Fibroblast of lung (primary cell): ENCODE measurements around the gene CHRM4. TPM values are rescaled to one million over a fixed set of nuclear protein-coding genes. Genes with fewer than 3 reads are reported as not detected.

ENCODE experiments used
- DNase-seq, 2 donors: peaks; one replicate each; pipeline versions ENCODE4 v3.0.0 to v3.0.0-alpha.2; 2010; ENCODE audit warnings: low read depth in 2 of 2
- H2AFZ ChIP-seq: 2 replicates; pipeline ENCODE4 v1.5.1; 2012; ENCODE audit warnings: low read length, control low read depth, inconsistent platforms
- H3K27ac ChIP-seq: 2 replicates; pipeline ENCODE4 v1.5.1; 2011; ENCODE audit warnings: low read length, control low read depth; ENCODE audit not compliant: insufficient read depth
- H3K27me3 ChIP-seq: 2 replicates; pipeline ENCODE4 v1.5.1; 2011; ENCODE audit warnings: mild to moderate bottlenecking, low read length; ENCODE audit not compliant: control insufficient read depth, insufficient read depth
- H3K36me3 ChIP-seq: 2 replicates; pipeline ENCODE4 v1.5.1; 2011; ENCODE audit warnings: low read length; ENCODE audit not compliant: control insufficient read depth, insufficient read depth
- H3K4me1 ChIP-seq: 2 replicates; pipeline ENCODE4 v1.5.1; 2011; ENCODE audit warnings: low read length; ENCODE audit not compliant: control insufficient read depth, insufficient read depth; ENCODE audit errors: extremely low read depth
- H3K4me2 ChIP-seq: 2 replicates; pipeline ENCODE4 v1.5.1; 2011; ENCODE audit warnings: low read length, control low read depth; ENCODE audit not compliant: insufficient read depth; ENCODE audit errors: extremely low read depth
- H3K4me3 ChIP-seq, 4 experiments: fragments of 200-600 bp in 1 of 4; sonication (generic) in 1 of 4; replicated peaks in 1 of 4; 2 replicates each; pipeline ENCODE4 v1.5.1; 2011 to 2016; ENCODE audit warnings: low read length in 4 of 4, low read depth in 3 of 4, mild to moderate bottlenecking in 3 of 4, control low read depth in 2 of 4, inconsistent platforms in 1 of 4, mixed read lengths in 1 of 4; ENCODE audit not compliant: insufficient read depth in 1 of 4; ENCODE audit errors: control extremely low read depth in 1 of 4
- H3K79me2 ChIP-seq: 2 replicates; pipeline ENCODE4 v1.5.1; 2012; ENCODE audit warnings: mild to moderate bottlenecking, low read length, inconsistent platforms; ENCODE audit not compliant: control insufficient read depth, insufficient read depth
- H3K9ac ChIP-seq: 2 replicates; pipeline ENCODE4 v1.5.1; 2011; ENCODE audit warnings: mild to moderate bottlenecking, low read length, control low read depth; ENCODE audit not compliant: insufficient read depth
- H3K9me3 ChIP-seq: 2 replicates; pipeline ENCODE4 v1.5.1; 2012; ENCODE audit warnings: low read depth, low read length; ENCODE audit not compliant: control insufficient read depth, insufficient read depth
- H4K20me1 ChIP-seq: 2 replicates; pipeline ENCODE4 v1.5.1; 2011; ENCODE audit warnings: low read length; ENCODE audit not compliant: control insufficient read depth, insufficient read depth; ENCODE audit errors: extremely low read depth
- EZH2 ChIP-seq: IDR thresholded peaks from 2 replicates; pipeline ENCODE4 v1.5.1; 2012; ENCODE audit warnings: low read length, control low read depth, mild to moderate bottlenecking; ENCODE audit errors: missing control alignments
- polyA plus RNA-seq, 2 donors: library from polyadenylated mRNA; depleted of rRNA in 1 of 2; stranded (reverse) in 1 of 2; unstranded in 1 of 2; fragments of >200 nt; gene quantifications; 2 replicates each; pipeline ENCODE4 v1.2.1, GENCODE V29; 2011 to 2012; ENCODE audit warnings: missing spikeins in 1 of 2
- total RNA-seq: library from RNA; depleted of rRNA; stranded (reverse); fragments of >200 nt; gene quantifications from 2 replicates; pipeline ENCODE4 v1.2.1, GENCODE V29; 2014
- TF ChIP-seq, protein P1 (sequence below), 2 donors: IDR thresholded peaks in 1 of 2; conservative IDR thresholded peaks in 1 of 2; 1 replicate in 1 of 2; 2 replicates in 1 of 2; pipeline ENCODE4 v1.5.1; 2011 to 2012; ENCODE audit warnings: low read length in 2 of 2, control low read depth in 1 of 2, inconsistent platforms in 1 of 2, low read depth in 1 of 2, mild to moderate bottlenecking in 1 of 2

The CHRM4 gene
- total and polyA plus RNA-seq, 2 donors (not counting 1 experiment from before 2014, with no cell fraction given), result 0.05 TPM; not detected in 1

DNA sequence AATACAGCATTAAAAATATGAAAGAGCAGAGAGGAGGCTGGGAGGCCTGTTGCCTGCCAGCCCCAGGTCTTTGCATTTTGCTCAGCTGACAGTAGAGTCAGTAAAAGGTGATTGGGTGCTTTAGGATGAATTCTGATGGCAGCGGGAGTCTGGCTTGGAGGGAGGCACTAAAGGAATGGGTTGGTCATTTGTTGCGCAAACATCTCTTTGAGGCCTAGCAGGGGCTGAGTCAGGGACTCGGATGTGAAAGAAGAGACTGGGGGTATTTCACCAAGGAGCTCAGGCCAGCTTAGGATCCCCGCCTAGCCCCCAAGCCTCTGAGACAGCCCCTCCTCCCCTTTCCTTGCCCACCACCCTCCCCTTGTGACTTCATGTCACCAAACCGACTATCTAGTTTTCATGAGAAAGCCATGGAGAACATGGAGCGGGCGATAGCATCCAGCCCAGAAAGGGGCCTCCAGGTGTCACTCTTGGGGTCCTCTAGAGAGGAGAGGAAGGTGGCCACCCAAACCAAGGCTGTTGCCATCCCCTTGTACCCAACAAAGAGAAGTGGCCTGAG lies 34.6 kb downstream of the CHRM4 start:
- Histone ChIP-seq H3K27ac (no peak overlapping the region), H3K4me3 (no peak overlapping the region), H3K79me2 (peaks cover 11% of the 10 kb centered on the region), H3K36me3 (no peaks in the 10 kb centered on the region), H3K9ac (no peak overlapping the region), H3K4me1 (peaks cover 12% of the 10 kb centered on the region), H2AFZ (no peak overlapping the region), H4K20me1 (no peaks in the 10 kb centered on the region), H3K4me2 (no peak overlapping the region), H3K9me3 (no peaks in the 10 kb centered on the region), H3K27me3 (no peaks in the 10 kb centered on the region)
- DNase-seq, result peak; percentile 47 to 72
- TF ChIP-seq EZH2, result no peak
- TF ChIP-seq, protein P1, sequence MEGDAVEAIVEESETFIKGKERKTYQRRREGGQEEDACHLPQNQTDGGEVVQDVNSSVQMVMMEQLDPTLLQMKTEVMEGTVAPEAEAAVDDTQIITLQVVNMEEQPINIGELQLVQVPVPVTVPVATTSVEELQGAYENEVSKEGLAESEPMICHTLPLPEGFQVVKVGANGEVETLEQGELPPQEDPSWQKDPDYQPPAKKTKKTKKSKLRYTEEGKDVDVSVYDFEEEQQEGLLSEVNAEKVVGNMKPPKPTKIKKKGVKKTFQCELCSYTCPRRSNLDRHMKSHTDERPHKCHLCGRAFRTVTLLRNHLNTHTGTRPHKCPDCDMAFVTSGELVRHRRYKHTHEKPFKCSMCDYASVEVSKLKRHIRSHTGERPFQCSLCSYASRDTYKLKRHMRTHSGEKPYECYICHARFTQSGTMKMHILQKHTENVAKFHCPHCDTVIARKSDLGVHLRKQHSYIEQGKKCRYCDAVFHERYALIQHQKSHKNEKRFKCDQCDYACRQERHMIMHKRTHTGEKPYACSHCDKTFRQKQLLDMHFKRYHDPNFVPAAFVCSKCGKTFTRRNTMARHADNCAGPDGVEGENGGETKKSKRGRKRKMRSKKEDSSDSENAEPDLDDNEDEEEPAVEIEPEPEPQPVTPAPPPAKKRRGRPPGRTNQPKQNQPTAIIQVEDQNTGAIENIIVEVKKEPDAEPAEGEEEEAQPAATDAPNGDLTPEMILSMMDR (conservative IDR thresholded peaks at IDR 0.05 in 1 of 2, IDR thresholded peaks at IDR 0.05 in 1 of 2; ENCODE audit: low read depth in 1 of 2, low read length in 2 of 2), result no peak

DNA sequence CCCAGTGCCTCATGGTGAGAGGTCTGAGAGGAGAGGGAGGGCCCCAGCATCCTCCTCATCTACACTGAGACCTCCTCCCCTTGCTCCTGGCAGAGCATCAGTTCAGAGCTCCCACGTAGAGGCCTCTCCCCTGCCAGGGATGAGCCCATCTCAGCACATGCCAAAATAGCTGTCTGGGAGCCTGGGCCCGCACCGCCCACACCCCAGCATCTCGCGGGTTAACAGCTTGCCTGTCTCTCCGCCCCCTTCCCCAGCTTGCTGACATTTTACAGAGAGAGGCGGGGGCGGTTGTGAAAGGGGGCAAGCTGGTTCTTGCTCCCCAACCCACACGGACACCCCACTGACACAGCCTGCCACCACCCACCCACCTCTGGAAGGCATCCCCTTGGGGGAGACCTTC lies 37.9 kb downstream of the CHRM4 start:
- Histone ChIP-seq H3K27me3 (no peaks in the 10 kb centered on the region), H3K4me1 (peaks cover 6% of the 10 kb centered on the region), H4K20me1 (no peaks in the 10 kb centered on the region), H3K79me2 (peaks cover 13% of the 10 kb centered on the region), H2AFZ (no peak overlapping the region), H3K36me3 (no peaks in the 10 kb centered on the region), H3K9me3 (no peaks in the 10 kb centered on the region), H3K4me2 (no peak overlapping the region), H3K9ac (no peak overlapping the region), H3K27ac (no peak overlapping the region), H3K4me3 (no peak overlapping the region)
- TF ChIP-seq EZH2, result no peak
- TF ChIP-seq, protein P1 (conservative IDR thresholded peaks at IDR 0.05 in 1 of 2, IDR thresholded peaks at IDR 0.05 in 1 of 2; ENCODE audit: low read depth in 1 of 2, low read length in 2 of 2), result no peak
- peak in 1 of 2 donors; percentile 17 for DNase-seq

DNA sequence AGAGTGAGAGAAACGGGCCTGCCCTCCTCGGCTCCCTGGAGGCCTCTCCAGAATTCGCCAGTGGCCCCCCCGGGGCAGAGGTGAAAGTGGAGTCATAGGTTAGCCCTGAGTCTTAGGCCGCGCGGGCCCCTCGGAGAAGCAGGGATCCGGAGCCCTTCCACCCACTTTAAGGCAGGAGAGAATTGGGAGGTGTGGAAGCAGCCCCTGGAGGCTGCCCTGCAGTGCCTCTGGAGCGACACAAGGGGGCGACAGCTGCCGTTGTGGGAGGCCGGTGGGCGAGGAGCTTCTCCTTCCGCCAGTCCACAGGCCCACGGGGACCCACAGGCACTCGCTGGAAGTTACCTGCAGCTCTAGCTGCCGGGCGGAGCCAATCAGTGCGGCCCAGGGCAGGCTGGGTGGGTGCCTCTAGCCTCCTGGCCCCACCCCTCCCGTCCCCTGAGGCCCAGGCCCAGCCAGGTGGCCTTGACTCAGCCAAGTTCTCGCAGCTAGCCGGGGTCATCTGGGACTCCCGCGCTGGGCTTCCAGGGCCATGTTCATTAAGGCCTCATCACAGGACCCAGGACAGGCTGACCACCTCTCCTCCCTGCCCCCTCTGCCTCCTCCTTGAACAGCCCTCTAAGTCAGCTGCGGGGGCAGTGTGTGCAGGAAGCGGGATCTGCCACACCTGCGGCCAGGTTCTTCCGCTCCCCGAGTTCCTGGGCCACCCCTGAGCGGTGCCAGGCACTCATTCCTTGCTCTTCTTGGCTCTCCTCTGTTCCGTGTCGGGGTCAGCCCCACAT lies 39.3 kb downstream of the CHRM4 start:
- no peaks in the 10 kb centered on the region for H4K20me1 ChIP-seq
- no peak overlapping the region for H3K9ac ChIP-seq
- H3K27ac ChIP-seq, result no peak overlapping the region
- H3K4me1 ChIP-seq, result peaks cover 13% of the 10 kb centered on the region
- TF ChIP-seq, protein P1 (conservative IDR thresholded peaks at IDR 0.05 in 1 of 2, IDR thresholded peaks at IDR 0.05 in 1 of 2; ENCODE audit: low read depth in 1 of 2, low read length in 2 of 2), result peak; percentile 64 to 81
- no peak for TF ChIP-seq EZH2
- H3K4me3 ChIP-seq, result no peak overlapping the region
- no peaks in the 10 kb centered on the region for H3K9me3 ChIP-seq
- peaks cover 21% of the 10 kb centered on the region for H3K79me2 ChIP-seq
- no peak overlapping the region for H3K4me2 ChIP-seq
- DNase-seq, result peak in 1 of 2 donors; percentile 32
- H2AFZ ChIP-seq, result no peak overlapping the region
- H3K36me3 ChIP-seq, result no peaks in the 10 kb centered on the region
- H3K27me3 ChIP-seq, result no peaks in the 10 kb centered on the region
